Naive thymus-derived CD4-positive, alpha-beta T cell (primary cell): ENCODE measurements around the gene TRIM10. TPM values are rescaled to one million over a fixed set of nuclear protein-coding genes. Genes with fewer than 3 reads are reported as not detected.
"Not testable (repeated sequence)": the region's sequence is repeated elsewhere in the genome, so short reads cannot be mapped to it uniquely, and the experiment has no call there.

Experiments used
- ATAC-seq: fragments of 150-1000 bp; cut with Tn5 transposase; 2 replicates; pipeline ENCODE4 v1.10.0; 2021; ENCODE audit warnings: mild to moderate bottlenecking, moderate library complexity
- CTCF ChIA-PET: fragments of 350-600 bp; sonication (Branson Sonifier 250); formaldehyde crosslinking; loops from one replicate; lab custom pipeline; 2021; ENCODE audit warnings: antibody characterized with exemption; lab: Charles Lee
- POLR2A ChIA-PET: fragments of 350-600 bp; sonication (Branson Sonifier 250); formaldehyde crosslinking; loops from one replicate; lab custom pipeline; 2021; ENCODE audit warnings: antibody characterized with exemption, inconsistent platforms; lab: Charles Lee
- DNase-seq, 9 donors: peaks; one replicate each; pipeline versions ENCODE4 v3.0.0 to v3.0.0-alpha.2; 2020 to 2022; ENCODE audit warnings: mixed read lengths in 1 of 9
- H3K27ac ChIP-seq: one replicate; pipeline ENCODE4 v1.7.0; 2013; ENCODE audit warnings: mild to moderate bottlenecking, low read depth, low read length, moderate library complexity
- H3K27me3 ChIP-seq, 2 donors: one replicate each; pipeline ENCODE4 v1.7.0; 2013; ENCODE audit warnings: low read length in 2 of 2, mild to moderate bottlenecking in 2 of 2, moderate library complexity in 2 of 2; ENCODE audit not compliant: control insufficient read depth in 2 of 2, insufficient read depth in 2 of 2
- H3K36me3 ChIP-seq, 3 experiments: 1 replicate in 2 of 3; 2 replicates in 1 of 3; pipeline ENCODE4 v1.7.0; 2013; ENCODE audit warnings: low read length in 3 of 3, mild to moderate bottlenecking in 3 of 3, moderate library complexity in 1 of 3; ENCODE audit not compliant: insufficient read depth in 3 of 3, control insufficient read depth in 2 of 3
- H3K4me1 ChIP-seq, 2 donors: one replicate each; pipeline ENCODE4 v1.7.0; 2013; ENCODE audit warnings: low read length in 2 of 2, mild to moderate bottlenecking in 2 of 2, moderate library complexity in 1 of 2; ENCODE audit not compliant: control insufficient read depth in 2 of 2, insufficient read depth in 2 of 2
- H3K4me3 ChIP-seq: 2 replicates; pipeline ENCODE4 v1.7.0; 2013; ENCODE audit warnings: mild to moderate bottlenecking, low read length
- H3K9me3 ChIP-seq, 3 experiments: 1 replicate in 2 of 3; 2 replicates in 1 of 3; pipeline ENCODE4 v1.7.0; 2013; ENCODE audit warnings: low read length in 3 of 3; ENCODE audit not compliant: control insufficient read depth in 2 of 3
- H3K27ac Mint-ChIP-seq, 9 donors: one replicate each; pipeline ENCODE4 v1.8.0; 2020 to 2022; ENCODE audit warnings: mixed read lengths in 9 of 9, mild to moderate bottlenecking in 8 of 9, moderate library complexity in 5 of 9, inconsistent platforms in 2 of 9
- H3K27me3 Mint-ChIP-seq, 5 donors: one replicate each; pipeline ENCODE4 v1.8.0; 2021 to 2022; ENCODE audit warnings: mixed read lengths in 5 of 5, mild to moderate bottlenecking in 1 of 5
- H3K36me3 Mint-ChIP-seq, 5 donors: one replicate each; pipeline ENCODE4 v1.8.0; 2020 to 2022; ENCODE audit warnings: mixed read lengths in 5 of 5, mild to moderate bottlenecking in 3 of 5, inconsistent platforms in 1 of 5
- H3K4me1 Mint-ChIP-seq, 7 donors: one replicate each; pipeline ENCODE4 v1.8.0; 2020 to 2022; ENCODE audit warnings: mixed read lengths in 7 of 7, mild to moderate bottlenecking in 3 of 7, inconsistent platforms in 1 of 7
- H3K4me3 Mint-ChIP-seq, 10 donors: one replicate each; pipeline ENCODE4 v1.8.0; 2020 to 2022; ENCODE audit warnings: mild to moderate bottlenecking in 10 of 10, mixed read lengths in 10 of 10, moderate library complexity in 6 of 10, inconsistent platforms in 2 of 10
- H3K9me3 Mint-ChIP-seq, 11 donors: one replicate each; pipeline ENCODE4 v1.8.0; 2020 to 2022; ENCODE audit warnings: mixed read lengths in 11 of 11, mild to moderate bottlenecking in 4 of 11, inconsistent platforms in 1 of 11, moderate library complexity in 1 of 11
- intact Hi-C, 2 donors: fragments of 100-400 bp; cut with micrococcal nuclease; formaldehyde crosslinking; loops; one replicate each; pipeline ENCODE4 v1.15.1; 2023
- polyA plus RNA-seq, 2 donors: library from polyadenylated mRNA; unstranded; fragments of 300-500 nt; fragmentation: Illumina TruSeq; gene quantifications; one replicate each; pipeline ENCODE4 v1.2.3, GENCODE V29; 2021
- total RNA-seq, 6 experiments: library from RNA in 5 of 6; stranded (reverse) in 5 of 6; gene quantifications; 1 replicate in 5 of 6; 2 replicates in 1 of 6; pipeline ENCODE4 v1.2.3 and lab custom pipeline; 2021 to 2026

TRIM10 gene
- total and polyA plus RNA-seq, 7 experiments from 2014 or later, result 0.12 TPM; not detected in 6

- no peaks in the 10 kb centered on the region for H3K9me3 Mint-ChIP-seq
- no peak overlapping the region for H3K4me3 Mint-ChIP-seq
- H3K27me3 Mint-ChIP-seq, result peaks cover 32 to 66% (median 42%) of the 10 kb centered on the region in 5 donors
- Histone ChIP-seq H3K4me3 (no peak overlapping the region), H3K27ac (no peak overlapping the region), H3K4me1 (no peaks in the 10 kb centered on the region), H3K27me3 (no peaks in the 10 kb centered on the region), H3K36me3 (no peaks in the 10 kb centered on the region), H3K9me3 (no peaks in the 10 kb centered on the region)
- no peak for DNase-seq
- intact Hi-C loops, result no loop called here
- no peak overlapping the region for H3K27ac Mint-ChIP-seq
- POLR2A ChIA-PET, result no interaction called here
- no peaks in the 10 kb centered on the region for H3K36me3 Mint-ChIP-seq
- CTCF ChIA-PET, result interaction anchor here (1.0 to 1.1 kb wide), 2 partner anchors 9 to 19 kb away, joined by 3 read pairs; no protein-coding TSS in a partner anchor
- ATAC-seq, result no peak
- H3K4me1 Mint-ChIP-seq, result peaks cover 0 to 3% (median 0%) of the 10 kb centered on the region in 7 donors
Observed at GRCh38 chr6:30122515-30122914, 38.5 kb downstream of the TRIM10 start.

- H3K4me1 ChIP-seq, result no peaks in the 10 kb centered on the region
- no peak overlapping the region for H3K27ac Mint-ChIP-seq
- H3K9me3 Mint-ChIP-seq, result no peaks in the 10 kb centered on the region
- no peaks in the 10 kb centered on the region for H3K27me3 ChIP-seq
- H3K9me3 ChIP-seq, result no peaks in the 10 kb centered on the region
- H3K36me3 ChIP-seq, result no peaks in the 10 kb centered on the region
- no peak overlapping the region for H3K4me3 Mint-ChIP-seq
- intact Hi-C loops, result no loop called here
- CTCF ChIA-PET, result interaction anchor here (1.0 kb wide), 1 partner anchor 10 kb away, joined by 3 read pairs; no protein-coding TSS in a partner anchor
- H3K4me1 Mint-ChIP-seq, result peaks cover 0 to 1% (median 0%) of the 10 kb centered on the region in 7 donors
- no peak overlapping the region for H3K27ac ChIP-seq
- H3K27me3 Mint-ChIP-seq, result peaks cover 26 to 59% (median 36%) of the 10 kb centered on the region in 5 donors
- DNase-seq, result no peak
- POLR2A ChIA-PET, result no interaction called here
- H3K36me3 Mint-ChIP-seq, result no peaks in the 10 kb centered on the region
- no peak overlapping the region for H3K4me3 ChIP-seq
- ATAC-seq, result no peak
Observed at GRCh38 chr6:30121446-30122366, 39.3 kb downstream of the TRIM10 start.

GRCh38 chr6:30118691-30119090, 42.3 kb downstream of the TRIM10 start:
- H3K9me3 ChIP-seq, H3K4me3 ChIP-seq, POLR2A ChIA-PET, ATAC-seq, H3K9me3 Mint-ChIP-seq, H3K36me3 Mint-ChIP-seq, intact Hi-C loops, CTCF ChIA-PET, H3K4me1 ChIP-seq, H3K4me3 Mint-ChIP-seq, H3K36me3 ChIP-seq, H3K27me3 ChIP-seq, H3K27ac ChIP-seq, DNase-seq, H3K27ac Mint-ChIP-seq, H3K4me1 Mint-ChIP-seq: not testable (repeated sequence)
- peaks cover 19 to 60% (median 26%) of the 10 kb centered on the region in 5 donors for H3K27me3 Mint-ChIP-seq

GRCh38 chr6:30116724-30117123, 44.3 kb downstream of the TRIM10 start:
- ATAC-seq (no peak), DNase-seq (no peak)
- intact Hi-C loops, result no loop called here
- Histone ChIP-seq H3K4me3 (no peak overlapping the region), H3K27me3 (peaks cover 0 to 5% of the 10 kb centered on the region in 2 donors), H3K9me3 (no peaks in the 10 kb centered on the region), H3K27ac (no peak overlapping the region), H3K36me3 (no peaks in the 10 kb centered on the region), H3K4me1 (no peaks in the 10 kb centered on the region)
- Mint-ChIP-seq H3K4me1 (peaks cover 0 to 9% (median 0%) of the 10 kb centered on the region in 7 donors), H3K36me3 (no peaks in the 10 kb centered on the region), H3K27me3 (peaks cover 23 to 62% (median 37%) of the 10 kb centered on the region in 5 donors), H3K27ac (no peak overlapping the region), H3K4me3 (no peak overlapping the region), H3K9me3 (no peaks in the 10 kb centered on the region)
- POLR2A ChIA-PET, result no interaction called here
- CTCF ChIA-PET, result interaction anchor here (0.6 to 1.6 kb wide), 3 partner anchors 12 to 15 kb away, joined by 3 to 5 read pairs (median 3); no protein-coding TSS in a partner anchor

GRCh38 chr6:30113841-30114240, 47.2 kb downstream of the TRIM10 start:
- ATAC-seq (no peak), DNase-seq (no peak)
- no peaks in the 10 kb centered on the region for H3K36me3 ChIP-seq
- H3K36me3 Mint-ChIP-seq, result no peaks in the 10 kb centered on the region
- intact Hi-C loops, result no loop called here
- peaks cover 0 to 5% of the 10 kb centered on the region in 2 donors for H3K27me3 ChIP-seq
- H3K27ac ChIP-seq, result no peak overlapping the region
- H3K9me3 ChIP-seq, result no peaks in the 10 kb centered on the region
- H3K27ac Mint-ChIP-seq, result no peak overlapping the region
- peaks cover 40 to 71% (median 53%) of the 10 kb centered on the region in 5 donors for H3K27me3 Mint-ChIP-seq
- no peaks in the 10 kb centered on the region for H3K4me1 ChIP-seq
- H3K9me3 Mint-ChIP-seq, result no peaks in the 10 kb centered on the region
- H3K4me1 Mint-ChIP-seq, result peaks cover 0 to 9% (median 0%) of the 10 kb centered on the region in 7 donors
- H3K4me3 Mint-ChIP-seq, result no peak overlapping the region
- ChIA-PET POLR2A (no interaction called here), CTCF (interaction anchor here (0.7 kb wide), 1 partner anchor 325 kb away, joined by 3 read pairs; no protein-coding TSS in a partner anchor)
- no peak overlapping the region for H3K4me3 ChIP-seq

GRCh38 chr6:30113003-30113759, 47.8 kb downstream of the TRIM10 start, which contains the start of gene TRIM31:
TSS of gene TRIM31 (minus strand) at chr6:30113090. CDS start at chr6:30112805, 285 bp downstream.
- no peak for ATAC-seq
- POLR2A ChIA-PET, result no interaction called here
- Mint-ChIP-seq H3K27ac (no peak within 1 kb of the TSS), H3K27me3 (peaks cover 45 to 74% (median 60%) of the 10 kb centered on the region in 5 donors), H3K4me3 (no peak within 1 kb of the TSS), H3K9me3 (no peaks in the 10 kb centered on the region), H3K36me3 (no peaks in the 10 kb centered on the region), H3K4me1 (peaks cover 0 to 13% (median 0%) of the 10 kb centered on the region in 7 donors)
- H3K36me3 ChIP-seq, result no peaks in the 10 kb centered on the region
- no peaks in the 10 kb centered on the region for H3K9me3 ChIP-seq
- H3K4me3 ChIP-seq, result no peak within 1 kb of the TSS
- no peaks in the 10 kb centered on the region for H3K4me1 ChIP-seq
- H3K27me3 ChIP-seq, result peaks cover 0 to 5% of the 10 kb centered on the region in 2 donors
- DNase-seq, result no peak
- no peak within 1 kb of the TSS for H3K27ac ChIP-seq
- CTCF ChIA-PET, result interaction anchor here (1.0 kb wide), 1 partner anchor 18 kb away, joined by 3 read pairs; no protein-coding TSS in a partner anchor
- intact Hi-C loops, result no loop called here
